DOHH2 (cell line): ENCODE results near the gene FGF3.

Source experiments
- H3F3A ChIP-seq: fragments of 200-600 bp; sonication (generic), shearing (Covaris generic); 2 replicates; pipeline ENCODE4 v1.6.0; 2016; ENCODE audit warnings: antibody characterized with exemption, mild to moderate bottlenecking; ENCODE audit not compliant: control insufficient read depth, insufficient read depth
- H3K27ac ChIP-seq: fragments of 200-600 bp; sonication (generic); 2 replicates; pipeline ENCODE4 v1.5.1; 2014; ENCODE audit warnings: low read depth, mild to moderate bottlenecking, low read length, moderate library complexity
- H3K27me3 ChIP-seq: fragments of 200-600 bp; sonication (generic); 2 replicates; pipeline ENCODE4 v1.6.1; 2014; ENCODE audit warnings: mild to moderate bottlenecking, low read length, mixed read lengths; ENCODE audit not compliant: control insufficient read depth
- H3K36me3 ChIP-seq: fragments of 200-600 bp; sonication (generic); 2 replicates; pipeline ENCODE4 v1.6.1; 2014; ENCODE audit warnings: mild to moderate bottlenecking, low read length, moderate library complexity, mixed read lengths; ENCODE audit not compliant: control insufficient read depth
- H3K4me1 ChIP-seq: fragments of 200-600 bp; sonication (generic); 2 replicates; pipeline ENCODE4 v1.6.1; 2014; ENCODE audit warnings: mild to moderate bottlenecking, low read length, mixed read lengths; ENCODE audit not compliant: control insufficient read depth
- H3K4me2 ChIP-seq: fragments of 200-600 bp; sonication (generic); 2 replicates; pipeline ENCODE4 v1.6.0; 2014; ENCODE audit warnings: mild to moderate bottlenecking, low read length, moderate library complexity
- H3K4me3 ChIP-seq: fragments of 200-600 bp; sonication (generic); 2 replicates; pipeline ENCODE4 v1.5.1; 2014; ENCODE audit warnings: mild to moderate bottlenecking, low read length, mixed read lengths
- H3K79me2 ChIP-seq: fragments of 200-600 bp; sonication (generic); 2 replicates; pipeline ENCODE4 v1.6.1; 2014; ENCODE audit warnings: mild to moderate bottlenecking, low read length, mixed read lengths; ENCODE audit not compliant: control insufficient read depth
- H3K9me2 ChIP-seq: fragments of 200-600 bp; sonication (generic); replicated peaks from 2 replicates; pipeline ENCODE4 v1.6.1; 2014; ENCODE audit warnings: mild to moderate bottlenecking, low read length, mixed read lengths; ENCODE audit not compliant: control insufficient read depth
- H3K9me3 ChIP-seq: fragments of 200-600 bp; sonication (generic); 2 replicates; pipeline ENCODE4 v1.6.1; 2014; ENCODE audit warnings: antibody characterized with exemption, low read length, mixed read lengths; ENCODE audit not compliant: control insufficient read depth, insufficient read depth
- H4K20me1 ChIP-seq: fragments of 200-600 bp; sonication (generic); 2 replicates; pipeline ENCODE4 v1.6.0; 2014; ENCODE audit warnings: low read depth, mild to moderate bottlenecking, antibody characterized with exemption, low read length, moderate library complexity; ENCODE audit not compliant: control insufficient read depth, insufficient read depth
- EZH2phosphoT487 ChIP-seq: fragments of 200-600 bp; sonication (generic); IDR thresholded peaks from 2 replicates; pipeline ENCODE4 v1.6.1; 2017; ENCODE audit warnings: borderline replicate concordance, mild to moderate bottlenecking, antibody characterized with exemption, low read length, moderate library complexity, mixed read lengths
- TF ChIP-seq, protein P1 (sequence below): fragments of 200-600 bp; sonication (generic); IDR thresholded peaks from one replicate; pipeline ENCODE4 v1.5.1; 2014; ENCODE audit warnings: antibody characterized with exemption, mild to moderate bottlenecking, low read depth, low read length; ENCODE audit not compliant: poor library complexity, severe bottlenecking

Gene FGF3

GRCh38 chr11:69799097-69799496 lies 20.1 kb downstream of the FGF3 start:
- H3K79me2 ChIP-seq: no peaks in the 10 kb centered on the region
- H3K27me3 ChIP-seq: no peaks in the 10 kb centered on the region
- H3K4me1 ChIP-seq: no peaks in the 10 kb centered on the region
- H3F3A ChIP-seq: no peaks in the 10 kb centered on the region
- H3K9me3 ChIP-seq: no peaks in the 10 kb centered on the region
- H4K20me1 ChIP-seq: no peaks in the 10 kb centered on the region
- no peak overlapping the region for H3K4me2 ChIP-seq
- no peaks in the 10 kb centered on the region for H3K36me3 ChIP-seq
- H3K4me3 ChIP-seq: no peak overlapping the region
- H3K9me2 ChIP-seq: no peaks in the 10 kb centered on the region; the same call in 1 of the 2 replicates
- no peak for TF ChIP-seq EZH2phosphoT487
- TF ChIP-seq, protein P1, sequence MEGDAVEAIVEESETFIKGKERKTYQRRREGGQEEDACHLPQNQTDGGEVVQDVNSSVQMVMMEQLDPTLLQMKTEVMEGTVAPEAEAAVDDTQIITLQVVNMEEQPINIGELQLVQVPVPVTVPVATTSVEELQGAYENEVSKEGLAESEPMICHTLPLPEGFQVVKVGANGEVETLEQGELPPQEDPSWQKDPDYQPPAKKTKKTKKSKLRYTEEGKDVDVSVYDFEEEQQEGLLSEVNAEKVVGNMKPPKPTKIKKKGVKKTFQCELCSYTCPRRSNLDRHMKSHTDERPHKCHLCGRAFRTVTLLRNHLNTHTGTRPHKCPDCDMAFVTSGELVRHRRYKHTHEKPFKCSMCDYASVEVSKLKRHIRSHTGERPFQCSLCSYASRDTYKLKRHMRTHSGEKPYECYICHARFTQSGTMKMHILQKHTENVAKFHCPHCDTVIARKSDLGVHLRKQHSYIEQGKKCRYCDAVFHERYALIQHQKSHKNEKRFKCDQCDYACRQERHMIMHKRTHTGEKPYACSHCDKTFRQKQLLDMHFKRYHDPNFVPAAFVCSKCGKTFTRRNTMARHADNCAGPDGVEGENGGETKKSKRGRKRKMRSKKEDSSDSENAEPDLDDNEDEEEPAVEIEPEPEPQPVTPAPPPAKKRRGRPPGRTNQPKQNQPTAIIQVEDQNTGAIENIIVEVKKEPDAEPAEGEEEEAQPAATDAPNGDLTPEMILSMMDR: no peak
- H3K27ac ChIP-seq: no peak overlapping the region

- TF ChIP-seq, protein P1: no peak
- no peak for TF ChIP-seq EZH2phosphoT487
- Histone ChIP-seq H3K79me2 (no peaks in the 10 kb centered on the region), H4K20me1 (no peaks in the 10 kb centered on the region), H3F3A (no peaks in the 10 kb centered on the region), H3K4me1 (no peaks in the 10 kb centered on the region), H3K27me3 (no peaks in the 10 kb centered on the region), H3K9me2 (no peaks in the 10 kb centered on the region), H3K27ac (no peak overlapping the region), H3K4me2 (no peak overlapping the region), H3K4me3 (no peak overlapping the region), H3K9me3 (no peaks in the 10 kb centered on the region), H3K36me3 (no peaks in the 10 kb centered on the region)
These were observed 21.3 kb downstream of the FGF3 start for GRCh38 chr11:69797737-69798528.

DNA sequence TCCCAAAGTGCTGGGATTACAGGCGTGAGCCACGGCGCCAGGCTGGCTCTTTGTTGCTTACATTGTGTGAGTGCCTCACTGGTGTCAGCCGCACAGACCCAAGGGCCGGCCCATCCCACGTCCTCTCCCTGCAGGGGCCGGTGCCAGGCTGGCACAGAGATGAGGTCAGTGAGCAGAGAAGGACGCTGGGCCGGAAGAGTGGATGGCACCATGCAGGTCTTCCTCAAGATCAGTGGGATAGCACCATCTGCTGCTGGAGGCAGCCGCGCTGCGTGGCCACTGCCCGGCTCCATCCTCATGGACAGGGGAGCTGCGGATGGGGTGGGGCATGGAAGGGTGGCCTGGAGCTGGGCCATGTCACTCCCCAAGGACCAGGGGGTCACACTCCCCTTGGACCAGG lies 22.1 kb downstream of the FGF3 start:
- H3K9me2 ChIP-seq: no peaks in the 10 kb centered on the region
- H3K4me1 ChIP-seq: no peaks in the 10 kb centered on the region
- TF ChIP-seq EZH2phosphoT487: no peak
- TF ChIP-seq, protein P1: no peak
- no peak overlapping the region for H3K4me2 ChIP-seq
- H3K4me3 ChIP-seq: no peak overlapping the region
- H3K27me3 ChIP-seq: no peaks in the 10 kb centered on the region
- H3K27ac ChIP-seq: no peak overlapping the region
- no peaks in the 10 kb centered on the region for H4K20me1 ChIP-seq
- H3K79me2 ChIP-seq: no peaks in the 10 kb centered on the region
- H3F3A ChIP-seq: no peaks in the 10 kb centered on the region
- H3K36me3 ChIP-seq: no peaks in the 10 kb centered on the region
- H3K9me3 ChIP-seq: no peaks in the 10 kb centered on the region
